Endodermal cell (in vitro differentiated cells): ENCODE measurements around the gene UBE2G2. TPM values are rescaled to one million over a fixed set of nuclear protein-coding genes. Genes with fewer than 3 reads are reported as not detected.

Experiments
- DNase-seq: peaks from one replicate; pipeline ENCODE4 v3.0.0-alpha.2; 2017
- H3K27ac ChIP-seq: 2 replicates; pipeline ENCODE4 v1.5.1; 2013; ENCODE audit warnings: mild to moderate bottlenecking, low read depth, low read length, moderate library complexity
- H3K27me3 ChIP-seq: 2 replicates; pipeline ENCODE4 v1.6.1; 2013; ENCODE audit warnings: mild to moderate bottlenecking, low read length, moderate library complexity; ENCODE audit not compliant: insufficient read depth, control insufficient read depth, poor library complexity, severe bottlenecking
- H3K36me3 ChIP-seq: 2 replicates; pipeline ENCODE4 v1.7.0; 2013; ENCODE audit warnings: mild to moderate bottlenecking, low read length, moderate library complexity; ENCODE audit not compliant: control insufficient read depth, insufficient read depth
- H3K4me1 ChIP-seq: one replicate; pipeline ENCODE4 v1.7.0; 2013; ENCODE audit warnings: low read length; ENCODE audit not compliant: control insufficient read depth, insufficient read depth
- H3K4me3 ChIP-seq: 2 replicates; pipeline ENCODE4 v1.5.1; 2013; ENCODE audit warnings: mild to moderate bottlenecking, low read length, moderate library complexity
- H3K9ac ChIP-seq: 2 replicates; pipeline ENCODE4 v1.6.1; 2013; ENCODE audit warnings: mild to moderate bottlenecking, low read length, moderate library complexity; ENCODE audit not compliant: poor library complexity, severe bottlenecking; ENCODE audit errors: extremely low read depth
- H3K9me3 ChIP-seq: 2 replicates; pipeline ENCODE4 v1.6.1; 2013; ENCODE audit warnings: mild to moderate bottlenecking, low read length, moderate library complexity; ENCODE audit not compliant: control insufficient read depth
- H3K27ac Mint-ChIP-seq: 2 replicates; pipeline ENCODE4 v1.8.0; 2020; ENCODE audit warnings: mixed read lengths
- H3K27me3 Mint-ChIP-seq: 2 replicates; pipeline ENCODE4 v1.8.0; 2021; ENCODE audit warnings: mild to moderate bottlenecking, mixed read lengths; ENCODE audit not compliant: insufficient read depth
- H3K36me3 Mint-ChIP-seq: 2 replicates; pipeline ENCODE4 v1.8.0; 2020; ENCODE audit warnings: low read depth, mixed read lengths
- H3K4me1 Mint-ChIP-seq: 2 replicates; pipeline ENCODE4 v1.8.0; 2020; ENCODE audit warnings: mixed read lengths
- H3K4me3 Mint-ChIP-seq: 2 replicates; pipeline ENCODE4 v1.8.0; 2020; ENCODE audit warnings: mild to moderate bottlenecking, moderate library complexity, mixed read lengths
- H3K9me3 Mint-ChIP-seq: 2 replicates; pipeline ENCODE4 v1.8.0; 2020; ENCODE audit warnings: mild to moderate bottlenecking, mixed read lengths
- CTCF ChIP-seq: fragments of 200-600 bp; sonication (generic); conservative IDR thresholded peaks from 2 replicates; pipeline ENCODE4 v1.5.0; 2021; ENCODE audit warnings: antibody characterized with exemption, mild to moderate bottlenecking
- WGBS, 2 experiments: methylation state at CpG; one replicate each; pipeline versions ENCODE4 v1.1.5 to v1.1.7; 2013; ENCODE audit warnings: missing lambda C conversion rate in 2 of 2, mixed read lengths in 1 of 2; ENCODE audit not compliant: insufficient coverage in 1 of 2, insufficient read length in 1 of 2; 5-methylcytosine and 5-hydroxymethylcytosine counted together
- total RNA-seq, 2 donors: library from RNA; stranded (reverse); fragmentation: NEBNext Ultra II Directional in 1 of 2; extraction: Animal tissue kit (Norgen Biotek cat#: 25700) in 1 of 2; gene quantifications; 2 replicates in 1 of 2; 3 replicates in 1 of 2; pipeline ENCODE4 v1.2.1, GENCODE V29; 2021

The UBE2G2 gene
- total RNA-seq, 2 donors from 2014 or later, result 84.0 to 84.8 TPM

- TF ChIP-seq CTCF, result no peak
- Histone ChIP-seq H3K4me3 (no peak overlapping the region), H3K4me1 (no peaks in the 10 kb centered on the region), H3K9me3 (peaks cover 10% of the 10 kb centered on the region), H3K9ac (no peak overlapping the region), H3K27ac (no peak overlapping the region), H3K36me3 (no peaks in the 10 kb centered on the region), H3K27me3 (no peaks in the 10 kb centered on the region)
- Mint-ChIP-seq H3K36me3 (no peaks in the 10 kb centered on the region), H3K27ac (no peak overlapping the region), H3K4me1 (peaks cover 11% of the 10 kb centered on the region), H3K4me3 (no peak overlapping the region), H3K27me3 (peaks cover 12% of the 10 kb centered on the region), H3K9me3 (no peaks in the 10 kb centered on the region)
- WGBS, 2 experiments, result 69 to 81% methylated on average over 5 to 6 of the region's 6 CpGs
- no peak for DNase-seq
Measured at GRCh38 chr21:44735821-44736220, 65.8 kb downstream of the UBE2G2 start.

GRCh38 chr21:44734841-44735240, 66.8 kb downstream of the UBE2G2 start:
- no peak overlapping the region for H3K4me3 ChIP-seq
- no peaks in the 10 kb centered on the region for H3K9me3 Mint-ChIP-seq
- H3K36me3 ChIP-seq, result no peaks in the 10 kb centered on the region
- no peak for DNase-seq
- no peaks in the 10 kb centered on the region for H3K4me1 ChIP-seq
- no peak overlapping the region for H3K27ac ChIP-seq
- no peak overlapping the region for H3K4me3 Mint-ChIP-seq
- H3K27me3 ChIP-seq, result no peaks in the 10 kb centered on the region
- H3K27ac Mint-ChIP-seq, result no peak overlapping the region
- H3K9ac ChIP-seq, result no peak overlapping the region
- 95 to 100% methylated on average over 6 to 17 of the region's 17 CpGs for WGBS, 2 experiments
- peaks cover 10% of the 10 kb centered on the region for H3K9me3 ChIP-seq
- TF ChIP-seq CTCF, result no peak
- peaks cover 15% of the 10 kb centered on the region for H3K4me1 Mint-ChIP-seq
- no peaks in the 10 kb centered on the region for H3K36me3 Mint-ChIP-seq
- H3K27me3 Mint-ChIP-seq, result peaks cover 10% of the 10 kb centered on the region

GRCh38 chr21:44734026-44734745, 67.4 kb downstream of the UBE2G2 start:
- Mint-ChIP-seq H3K27ac (no peak overlapping the region), H3K4me1 (peaks cover 15% of the 10 kb centered on the region), H3K4me3 (no peak overlapping the region), H3K27me3 (peaks cover 10% of the 10 kb centered on the region), H3K36me3 (no peaks in the 10 kb centered on the region), H3K9me3 (no peaks in the 10 kb centered on the region)
- H3K36me3 ChIP-seq, result no peaks in the 10 kb centered on the region
- no peak overlapping the region for H3K9ac ChIP-seq
- no peaks in the 10 kb centered on the region for H3K4me1 ChIP-seq
- TF ChIP-seq CTCF, result no peak
- H3K27ac ChIP-seq, result no peak overlapping the region
- WGBS, 2 experiments, result 92 to 96% methylated on average over 15 to 21 of the region's 21 CpGs
- H3K27me3 ChIP-seq, result no peaks in the 10 kb centered on the region
- peaks cover 10% of the 10 kb centered on the region for H3K9me3 ChIP-seq
- DNase-seq, result no peak
- H3K4me3 ChIP-seq, result no peak overlapping the region
